ENCODE results near the gene ARMCX5. TPM values are rescaled to one million over a fixed set of nuclear protein-coding genes. Genes with fewer than 3 reads are reported as not detected.
A peak's percentile ranks its signal among the peaks of the same experiment; 100 is the strongest.

The ARMCX5 gene
- total RNA-seq = 10 to 100 TPM in 2 of 4 donors, 1 to 10 TPM in 2; 3.6 to 21.2 (median 12.1) TPM

DNA sequence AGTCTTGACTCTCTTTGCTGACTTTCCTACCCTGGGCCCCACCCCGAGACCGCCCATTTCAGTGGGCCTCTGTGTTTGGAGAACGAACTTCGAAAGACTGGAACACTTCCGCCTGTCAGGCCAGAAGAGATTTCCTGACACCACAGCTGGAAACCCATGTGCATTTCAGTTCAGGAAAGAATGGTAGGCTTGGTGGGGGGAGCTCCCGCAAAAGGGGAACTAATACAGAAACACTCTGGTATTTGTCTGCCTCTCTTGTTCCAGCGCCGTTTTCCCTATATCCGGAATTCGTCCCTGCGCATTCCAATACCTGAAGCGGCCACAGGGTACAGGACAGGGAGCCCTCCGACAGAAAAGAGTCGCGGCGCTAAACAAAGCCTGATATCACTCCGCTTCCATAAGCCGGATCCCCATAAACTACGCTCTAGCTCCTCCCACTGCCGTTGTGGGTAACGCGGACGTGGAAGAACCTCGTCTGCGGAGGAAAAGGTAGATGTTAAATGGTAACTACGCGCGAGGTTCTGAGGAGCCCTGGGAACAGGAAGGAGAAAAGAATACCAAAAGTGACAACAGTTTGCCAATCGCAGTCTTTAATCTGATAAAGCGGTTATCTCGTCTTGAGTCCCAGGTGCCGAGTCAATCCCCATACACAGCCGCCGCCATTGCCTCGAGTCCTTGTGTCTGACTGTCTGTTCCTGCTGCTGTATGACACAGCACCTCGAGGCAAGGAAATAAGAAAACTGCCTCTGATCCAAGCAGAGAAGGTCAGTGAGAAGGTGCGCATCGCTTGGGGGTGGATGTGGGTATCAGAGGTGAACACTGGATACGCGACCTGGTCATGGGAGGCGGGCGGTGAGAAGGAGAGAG, at the start of gene ARMCX5:
TSS of gene ARMCX5 (plus strand) at position 432 of the 867 bp plus-strand sequence. CDS start 2,627 bp downstream, outside the sequence.
- Histone ChIP-seq H3K4me1 (peaks cover 0 to 9% (median 0%) of the 10 kb centered on the region in 4 donors), H3K27ac (peak within 1 kb of the TSS; percentile 63 to 88 (median 74)), H3K4me3 (peak within 1 kb of the TSS; percentile 36 to 62 (median 48)), H3K27me3 (no peaks in the 10 kb centered on the region), H3K9me3 (no peaks in the 10 kb centered on the region), H3K36me3 (no peaks in the 10 kb centered on the region)
- peak; percentile 44 to 67 for DNase-seq (ENCODE audit: low spot score in 2 of 2)
- TF ChIP-seq EP300 (IDR thresholded peaks at IDR 0.05) (peak in 1 of 2 donors; percentile 87), CTCF (IDR thresholded peaks at IDR 0.05) (peak in 1 of 5 experiments; percentile 39), POLR2A (IDR thresholded peaks at IDR 0.05) (peak; percentile 43 to 59)
- WGBS, 2 donors = 0 to 43% methylated on average over 34 to 42 of the region's 42 CpGs

- H3K9me3 ChIP-seq = no peaks in the 10 kb centered on the region
- no peaks in the 10 kb centered on the region for H3K36me3 ChIP-seq
- H3K27ac ChIP-seq = no peak overlapping the region
- no peak overlapping the region for H3K4me3 ChIP-seq
- DNase-seq (ENCODE audit: low spot score in 2 of 2) = no peak
- H3K4me1 ChIP-seq = no peaks in the 10 kb centered on the region
- no peak for TF ChIP-seq EP300 (IDR thresholded peaks at IDR 0.05)
- no peak for TF ChIP-seq POLR2A (IDR thresholded peaks at IDR 0.05)
- peaks cover 0 to 22% of the 10 kb centered on the region in 2 donors for H3K27me3 ChIP-seq
- WGBS, 2 donors = 75 to 78% methylated on average over 1 to 2 of the region's 2 CpGs
Observed at GRCh38 chrX:102558607-102559006, 40.7 kb upstream of the ARMCX5 start.

DNA sequence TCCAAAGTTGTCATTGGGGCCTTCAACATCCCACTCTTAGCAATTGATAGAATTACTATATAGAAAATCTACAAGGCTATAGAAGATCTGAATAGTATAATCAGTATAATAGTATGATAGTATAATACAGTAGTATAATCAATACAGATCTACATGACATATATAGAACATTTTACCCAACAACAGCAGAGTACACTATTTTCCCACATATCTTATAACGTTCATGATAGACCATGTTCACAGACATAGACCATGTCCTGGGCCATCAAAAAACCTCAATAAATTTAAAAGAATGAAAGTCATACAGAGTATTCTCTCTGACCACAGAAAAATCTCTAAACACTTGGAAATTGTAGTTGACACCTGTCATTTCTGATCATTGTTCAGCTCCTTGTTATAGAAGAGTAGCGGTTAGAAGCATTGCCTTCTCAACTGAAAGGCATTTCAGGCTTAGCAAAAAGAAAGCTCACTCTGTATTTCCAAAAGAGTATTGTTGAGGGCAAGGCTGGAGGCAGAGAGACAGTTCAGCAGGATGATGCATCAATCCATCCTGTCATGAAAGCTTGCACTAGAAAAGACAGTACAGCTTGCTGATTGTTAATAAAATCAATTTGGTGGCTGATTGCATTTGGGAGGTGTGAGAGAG, 38.8 kb upstream of the ARMCX5 start:
- peaks cover 0 to 13% of the 10 kb centered on the region in 2 donors for H3K27me3 ChIP-seq
- no peak overlapping the region for H3K4me3 ChIP-seq
- no peaks in the 10 kb centered on the region for H3K4me1 ChIP-seq
- no peaks in the 10 kb centered on the region for H3K36me3 ChIP-seq
- no peaks in the 10 kb centered on the region for H3K9me3 ChIP-seq
- H3K27ac ChIP-seq = no peak overlapping the region
- TF ChIP-seq EP300 (IDR thresholded peaks at IDR 0.05) (no peak), CTCF (IDR thresholded peaks at IDR 0.05) (no peak)
- 68 to 74% methylated on average over 2 of the region's 2 CpGs for WGBS, 2 donors
- no peak for DNase-seq (ENCODE audit: low spot score in 2 of 2)

DNA sequence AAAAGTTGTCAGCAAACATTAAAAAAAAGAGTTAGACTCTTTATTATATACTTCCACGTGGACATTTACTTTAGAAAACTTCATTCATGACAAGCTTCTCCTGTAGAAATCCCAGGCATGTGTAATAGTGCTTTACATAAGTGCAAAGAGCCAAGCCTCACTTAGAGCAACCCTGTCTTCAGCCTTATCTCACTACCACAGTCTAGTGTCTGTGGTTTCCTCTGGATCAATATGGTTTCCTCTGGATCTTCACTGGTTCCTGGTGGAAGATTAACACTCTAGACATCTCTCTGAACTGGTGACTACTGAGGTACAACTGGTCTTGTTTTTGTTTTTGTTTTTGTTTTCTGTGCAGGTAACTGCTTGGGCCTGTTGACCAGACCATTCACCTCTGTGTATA, 18.4 kb upstream of the ARMCX5 start:
- Histone ChIP-seq H3K4me1 (no peaks in the 10 kb centered on the region), H3K4me3 (no peak overlapping the region), H3K27me3 (no peaks in the 10 kb centered on the region), H3K27ac (no peak overlapping the region), H3K9me3 (no peaks in the 10 kb centered on the region), H3K36me3 (no peaks in the 10 kb centered on the region)
- WGBS, 2 donors = 41 to 54% methylated on average over 1 of the region's 1 CpG
- no peak for DNase-seq (ENCODE audit: low spot score in 2 of 2)
- no peak for TF ChIP-seq POLR2A (IDR thresholded peaks at IDR 0.05)
- TF ChIP-seq EP300 (IDR thresholded peaks at IDR 0.05) = no peak
- TF ChIP-seq CTCF (IDR thresholded peaks at IDR 0.05) = no peak

GRCh38 chrX:102593367-102593766, 5.9 kb upstream of the ARMCX5 start:
- no peaks in the 10 kb centered on the region for H3K36me3 ChIP-seq
- peaks cover 0 to 8% of the 10 kb centered on the region in 2 donors for H3K27me3 ChIP-seq
- H3K4me3 ChIP-seq = no peak overlapping the region
- TF ChIP-seq POLR2A (IDR thresholded peaks at IDR 0.05) (no peak), EP300 (IDR thresholded peaks at IDR 0.05) (no peak), CTCF (IDR thresholded peaks at IDR 0.05) (no peak)
- 70 to 83% methylated on average over 2 of the region's 2 CpGs for WGBS, 2 donors
- no peaks in the 10 kb centered on the region for H3K4me1 ChIP-seq
- no peak overlapping the region for H3K27ac ChIP-seq
- H3K9me3 ChIP-seq = no peaks in the 10 kb centered on the region
- DNase-seq (ENCODE audit: low spot score in 2 of 2) = no peak
